OCI-M2 (cell line): ENCODE data around the gene BBX.
A peak's percentile ranks its signal among the peaks of the same experiment; 100 is the strongest.

ENCODE experiments used
- DNase-seq: peaks from one replicate; lab custom pipeline; 2025; ENCODE audit not compliant: unreplicated experiment; lab: John Stamatoyannopoulos, UW

BBX gene

DNA sequence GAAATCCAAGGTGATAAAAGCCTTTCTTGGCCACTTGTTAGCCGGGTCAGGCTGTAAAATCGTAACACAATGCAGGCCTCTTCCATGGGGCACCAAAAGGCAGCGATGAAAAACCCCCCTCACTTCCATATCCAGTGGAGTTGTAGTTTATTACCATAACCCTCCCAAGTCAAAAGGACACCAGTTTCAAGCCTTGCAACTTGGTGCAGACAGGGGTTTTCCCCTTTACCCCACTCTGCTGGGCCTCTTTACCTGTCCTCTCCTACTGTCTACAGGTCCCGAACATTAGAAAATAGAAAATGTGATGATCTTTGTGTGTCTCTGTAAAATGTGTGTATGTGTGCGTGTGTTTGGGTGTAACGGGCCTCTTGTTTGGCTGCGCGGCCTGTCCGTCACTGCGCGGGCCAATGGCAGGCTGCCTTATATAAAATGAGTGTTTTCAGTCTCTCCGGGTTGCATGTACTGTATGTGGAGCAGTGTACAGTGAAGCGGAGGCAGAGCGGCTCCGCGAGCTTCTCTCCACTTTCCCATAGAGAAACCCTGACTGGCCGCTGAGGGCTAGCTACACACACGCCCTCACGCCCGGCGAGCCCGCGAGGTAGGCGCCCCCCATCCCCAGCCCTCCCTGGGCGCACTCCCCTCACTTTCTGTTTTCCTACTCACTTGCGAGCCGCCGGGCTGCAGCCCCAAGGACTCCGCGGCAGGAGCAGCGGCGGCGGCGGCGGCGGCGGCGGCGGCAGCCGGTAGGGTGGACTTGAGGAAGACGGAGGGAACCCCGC, at the start of gene BBX:
Gene BBX (plus strand): TSS at position 453 of the 779 bp plus-strand sequence. CDS start 187,499 bp downstream, outside the sequence.
- DNase-seq, result peak; percentile 73

- no peak for DNase-seq
Measured at GRCh38 chr3:107476462-107476861, 46.3 kb upstream of the BBX start.

- no peak for DNase-seq
Measured at GRCh38 chr3:107487490-107487889, 35.3 kb upstream of the BBX start.

GRCh38 chr3:107488942-107489341, 33.8 kb upstream of the BBX start:
- DNase-seq, result no peak

DNA sequence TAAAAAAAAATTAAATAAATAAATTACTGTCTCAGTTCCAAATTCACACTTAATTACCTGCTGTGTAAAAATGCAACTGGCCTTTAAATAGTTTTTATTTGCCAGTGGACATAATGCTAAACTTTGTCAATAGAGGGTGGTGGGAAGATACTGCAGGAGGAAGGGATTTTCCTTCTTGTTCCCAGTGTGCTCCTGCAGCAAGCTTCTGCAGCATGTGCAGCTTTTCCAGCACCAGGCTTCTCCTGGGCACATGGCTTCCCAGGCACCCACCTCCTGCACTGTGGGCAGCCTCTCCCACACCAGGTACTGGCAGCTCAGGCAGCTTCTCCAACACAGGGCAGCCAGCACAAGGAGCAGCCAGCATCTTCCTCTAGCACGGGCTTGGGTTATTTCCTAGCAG, 29.6 kb upstream of the BBX start:
- no peak for DNase-seq

GRCh38 chr3:107496855-107497254, 25.9 kb upstream of the BBX start:
- no peak for DNase-seq

GRCh38 chr3:107498646-107499045, 24.1 kb upstream of the BBX start:
- no peak for DNase-seq

- DNase-seq, result no peak
Measured at GRCh38 chr3:107506458-107506857, 16.3 kb upstream of the BBX start.

GRCh38 chr3:107508331-107508730, 14.4 kb upstream of the BBX start:
- DNase-seq, result no peak

- no peak for DNase-seq
Measured at GRCh38 chr3:107512108-107512507, 10.7 kb upstream of the BBX start.

DNA sequence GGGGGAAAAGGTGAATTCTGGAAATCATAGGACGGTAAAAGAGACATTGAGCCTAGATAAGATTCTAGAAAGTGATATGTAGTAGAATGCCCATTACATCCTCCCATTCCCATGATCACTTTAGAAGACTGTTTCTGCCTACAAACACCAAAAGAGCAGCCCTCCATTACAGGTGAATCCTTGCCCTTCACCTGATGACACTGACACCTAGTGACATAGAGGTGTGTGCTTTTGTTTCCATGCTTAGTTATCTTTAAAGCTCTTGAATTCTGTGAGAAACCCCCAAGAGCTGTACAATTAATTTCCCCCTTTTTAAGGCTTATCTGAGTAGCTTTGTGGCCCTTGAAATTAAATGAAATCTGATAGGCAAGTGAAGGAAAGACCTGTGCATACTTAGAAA, 8.3 kb upstream of the BBX start:
- no peak for DNase-seq

DNA sequence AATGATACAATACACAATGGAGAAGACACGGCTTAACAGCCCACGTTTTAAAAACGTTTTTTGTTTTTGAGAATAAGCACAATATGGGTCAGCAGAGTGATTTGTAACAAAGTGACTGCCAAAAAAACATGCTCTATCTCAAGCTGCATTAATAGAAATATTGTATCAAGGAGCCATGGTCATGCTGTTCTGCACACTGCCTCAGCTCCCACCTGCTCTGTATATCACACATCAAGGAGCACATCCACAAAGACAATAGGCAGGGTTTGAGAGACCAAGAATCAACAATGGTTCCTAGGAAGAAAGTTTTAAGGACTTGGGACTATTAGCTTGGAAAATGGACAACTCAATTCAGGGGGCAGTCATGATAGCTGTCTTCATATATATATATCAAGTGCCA, 6.3 kb upstream of the BBX start:
- DNase-seq, result no peak

DNA sequence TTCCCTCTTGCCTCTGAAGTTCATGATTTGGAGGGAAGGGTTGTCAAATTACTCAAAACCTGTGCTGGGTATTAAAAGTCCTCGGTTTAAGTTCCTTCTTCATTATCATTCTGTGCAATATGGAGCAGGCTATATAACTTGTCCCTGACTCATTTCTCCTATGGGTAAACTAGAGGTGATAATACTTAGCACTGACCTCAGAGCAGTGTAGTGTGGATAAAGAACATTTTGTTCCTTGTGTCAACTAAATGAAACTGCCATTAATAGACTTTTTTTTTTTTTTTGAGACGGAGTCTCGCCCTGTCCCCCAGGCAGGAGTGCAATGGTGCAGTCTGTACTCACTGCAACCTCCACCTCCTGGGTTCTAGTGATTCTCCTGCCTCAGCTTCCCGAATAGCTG, 2.2 kb upstream of the BBX start:
- DNase-seq, result no peak

GRCh38 chr3:107521469-107522059, 1.2 kb upstream of the BBX start:
- no peak for DNase-seq

DNA sequence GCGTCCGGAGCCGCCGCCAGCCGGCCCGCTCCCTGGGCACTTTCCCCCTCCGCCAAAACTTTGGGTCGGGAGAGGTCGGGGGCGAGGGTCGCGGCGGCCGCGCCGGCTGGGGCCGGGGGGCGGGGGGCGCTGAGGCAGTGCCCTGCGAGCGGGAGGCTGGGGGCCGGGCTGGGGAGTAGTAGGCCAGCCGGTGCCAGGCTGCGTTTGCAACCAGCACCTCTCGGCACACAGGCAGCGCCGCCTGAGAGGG, 452 bp downstream of the BBX start:
- no peak for DNase-seq

DNA sequence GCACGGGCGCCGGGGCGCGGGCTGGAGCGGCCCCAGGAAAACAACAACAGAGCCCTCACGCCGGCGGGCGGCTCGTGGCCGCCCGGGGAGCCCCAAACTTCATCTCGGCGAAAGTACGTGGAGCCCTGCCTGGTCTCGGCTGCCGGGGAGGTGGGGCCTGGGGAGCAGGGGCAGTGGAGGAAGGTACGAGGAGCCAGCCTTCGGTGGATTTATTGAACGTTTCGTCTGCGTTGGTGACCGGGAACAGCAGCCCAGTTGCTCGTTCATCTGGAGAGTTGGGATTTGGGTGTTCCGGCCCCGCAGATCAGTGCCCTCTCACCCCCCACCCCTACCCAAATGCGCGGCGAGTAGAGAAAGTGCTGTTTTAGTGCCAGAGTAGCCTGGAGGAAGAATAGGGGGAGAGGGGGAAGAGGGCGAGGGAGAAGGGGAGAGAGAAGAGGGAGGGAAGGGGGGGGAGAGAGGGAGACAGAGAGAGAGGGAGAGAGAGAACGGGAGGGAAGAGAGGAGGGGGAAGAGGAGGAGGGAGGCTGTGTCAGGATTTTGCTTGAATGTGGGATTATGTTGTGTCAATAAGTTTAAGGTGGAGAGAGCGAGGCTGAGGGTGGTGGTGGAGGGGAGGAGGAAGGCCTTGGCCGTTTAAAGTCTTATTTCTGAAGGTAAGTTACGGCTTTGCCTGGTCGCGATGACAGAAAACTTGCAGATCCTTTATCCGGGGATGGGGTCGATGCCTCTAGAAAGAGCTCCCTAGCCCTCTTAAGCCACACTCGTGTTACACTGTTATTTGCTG, 970 bp downstream of the BBX start:
- no peak for DNase-seq

- no peak for DNase-seq
Measured at GRCh38 chr3:107524326-107524840, 1.6 kb downstream of the BBX start.

- DNase-seq, result no peak
Measured at GRCh38 chr3:107524841-107525643, 2.3 kb downstream of the BBX start.

GRCh38 chr3:107525644-107526305, 3.0 kb downstream of the BBX start:
- no peak for DNase-seq

- no peak for DNase-seq
Measured at GRCh38 chr3:107531917-107532469, 9.2 kb downstream of the BBX start.
